GM23338 (cell line): ENCODE measurements around the gene MRGPRX3. TPM values are rescaled to one million over a fixed set of nuclear protein-coding genes. Genes with fewer than 3 reads are reported as not detected.

Source experiments
- ATAC-seq: fragments of 200-7000 bp; cut with Tn5 transposase; 3 replicates; pipeline ENCODE4 v1.9.1; 2020
- DNase-seq: peaks from one replicate; pipeline ENCODE4 v3.0.0-alpha.2; 2015; ENCODE audit warnings: low spot score
- H2AFZ ChIP-seq: fragments of 200-600 bp; sonication (generic); 2 replicates; pipeline ENCODE4 v1.8.0; 2016; ENCODE audit warnings: antibody characterized with exemption, mild to moderate bottlenecking, moderate library complexity
- H3F3A ChIP-seq: fragments of 200-600 bp; sonication (generic); replicated peaks from 2 replicates; pipeline ENCODE4 v1.8.0; 2017; ENCODE audit warnings: antibody characterized with exemption, mixed run types, low read depth
- H3K27ac ChIP-seq: fragments of 200-600 bp; sonication (generic); 2 replicates; pipeline ENCODE4 v1.6.1; 2016; ENCODE audit warnings: low read depth
- H3K27me3 ChIP-seq: fragments of 200-600 bp; sonication (generic); 2 replicates; pipeline ENCODE4 v1.8.0; 2016; ENCODE audit warnings: mild to moderate bottlenecking, mixed run types, moderate library complexity; ENCODE audit not compliant: insufficient read depth
- H3K36me3 ChIP-seq: fragments of 200-600 bp; sonication (generic); 2 replicates; pipeline ENCODE4 v1.8.0; 2016; ENCODE audit warnings: mild to moderate bottlenecking; ENCODE audit not compliant: insufficient read depth
- H3K4me1 ChIP-seq: fragments of 200-600 bp; sonication (generic); 2 replicates; pipeline ENCODE4 v1.8.0; 2016; ENCODE audit warnings: mild to moderate bottlenecking, moderate library complexity; ENCODE audit not compliant: insufficient read depth
- H3K4me2 ChIP-seq: fragments of 200-600 bp; sonication (generic); 2 replicates; pipeline ENCODE4 v1.7.1; 2017; ENCODE audit warnings: mixed run types
- H3K4me3 ChIP-seq: fragments of 200-600 bp; sonication (generic); 2 replicates; pipeline ENCODE4 v1.6.1; 2016; ENCODE audit warnings: mixed run types
- H3K79me2 ChIP-seq: fragments of 200-600 bp; sonication (generic); replicated peaks from 2 replicates; pipeline ENCODE4 v1.8.0; 2017; ENCODE audit warnings: mild to moderate bottlenecking; ENCODE audit not compliant: insufficient read depth
- H3K9me2 ChIP-seq: fragments of 200-600 bp; sonication (generic); 2 replicates; pipeline ENCODE4 v1.8.0; 2017; ENCODE audit not compliant: insufficient read depth
- H4K20me1 ChIP-seq: fragments of 200-600 bp; sonication (generic); replicated peaks from 2 replicates; pipeline ENCODE4 v1.8.0; 2017; ENCODE audit warnings: mild to moderate bottlenecking; ENCODE audit not compliant: insufficient read depth
- H3K27ac Mint-ChIP-seq: 2 replicates; pipeline ENCODE4 v1.8.0; 2020; ENCODE audit warnings: inconsistent platforms, mild to moderate bottlenecking, moderate library complexity, mixed read lengths
- H3K27me3 Mint-ChIP-seq: 3 replicates; pipeline ENCODE4 v1.8.0; 2022; ENCODE audit warnings: low read depth, mild to moderate bottlenecking, moderate library complexity, mixed read lengths, inconsistent platforms; ENCODE audit not compliant: insufficient read depth, poor library complexity
- H3K36me3 Mint-ChIP-seq: 3 replicates; pipeline ENCODE4 v1.8.0; 2021; ENCODE audit warnings: low read depth, mild to moderate bottlenecking, inconsistent platforms, moderate library complexity, mixed read lengths
- H3K4me1 Mint-ChIP-seq: 3 replicates; pipeline ENCODE4 v1.8.0; 2020; ENCODE audit warnings: mild to moderate bottlenecking, inconsistent platforms, mixed read lengths
- H3K4me3 Mint-ChIP-seq: 3 replicates; pipeline ENCODE4 v1.8.0; 2021; ENCODE audit warnings: moderate library complexity, mild to moderate bottlenecking, inconsistent platforms, mixed read lengths
- H3K9me3 Mint-ChIP-seq: 3 replicates; pipeline ENCODE4 v1.8.0; 2020; ENCODE audit warnings: moderate library complexity, mild to moderate bottlenecking, inconsistent platforms, mixed read lengths
- EZH2phosphoT487 ChIP-seq: fragments of 200-600 bp; sonication (generic); IDR thresholded peaks from one replicate; pipeline ENCODE4 v1.8.1; 2018; ENCODE audit warnings: antibody characterized with exemption; ENCODE audit not compliant: unreplicated experiment
- REST ChIP-seq: IDR thresholded peaks from one replicate; pipeline ENCODE4 v1.6.1; 2018; ENCODE audit warnings: antibody characterized with exemption; ENCODE audit not compliant: unreplicated experiment
- ZNF331 ChIP-seq: fragments of 250-450 bp; sonication (Bioruptor Pico); IDR thresholded peaks from 2 replicates; pipeline ENCODE4 v1.5.0; 2020; ENCODE audit warnings: low read depth, mild to moderate bottlenecking, moderate library complexity
- ZNF462 ChIP-seq: fragments of 250-450 bp; sonication (Bioruptor Pico); IDR thresholded peaks from 2 replicates; pipeline ENCODE4 v1.5.0; 2020; ENCODE audit warnings: mild to moderate bottlenecking, moderate library complexity
- polyA plus RNA-seq: library from polyadenylated mRNA; unstranded; fragments of >200 nt; fragmentation: Nextera tagmentation; extraction: Ambion mirVana; gene quantifications from 2 replicates; pipeline ENCODE4 v1.2.1, GENCODE V29; 2016
- total RNA-seq: library from RNA; depleted of rRNA; stranded (reverse); fragments of >200 nt; shearing (Covaris generic); gene quantifications from 2 replicates; pipeline ENCODE4 v1.2.3, GENCODE V29; 2014
- TF ChIP-seq, protein P1 (sequence below): IDR thresholded peaks from 2 replicates; pipeline ENCODE4 v1.6.1; 2016; ENCODE audit warnings: antibody characterized with exemption
- TF ChIP-seq, protein P2 (sequence below), 2 experiments: fragments of 200-600 bp in 1 of 2; sonication (generic) in 1 of 2; conservative IDR thresholded peaks; 2 replicates each; pipeline versions ENCODE4 v1.5.1 to v1.6.1; 2016 to 2017; ENCODE audit warnings: antibody characterized with exemption in 2 of 2, low read depth in 2 of 2, mild to moderate bottlenecking in 2 of 2, moderate library complexity in 1 of 2

Gene MRGPRX3
- total and polyA plus RNA-seq, 2 experiments from 2014 or later, result not detected

DNA sequence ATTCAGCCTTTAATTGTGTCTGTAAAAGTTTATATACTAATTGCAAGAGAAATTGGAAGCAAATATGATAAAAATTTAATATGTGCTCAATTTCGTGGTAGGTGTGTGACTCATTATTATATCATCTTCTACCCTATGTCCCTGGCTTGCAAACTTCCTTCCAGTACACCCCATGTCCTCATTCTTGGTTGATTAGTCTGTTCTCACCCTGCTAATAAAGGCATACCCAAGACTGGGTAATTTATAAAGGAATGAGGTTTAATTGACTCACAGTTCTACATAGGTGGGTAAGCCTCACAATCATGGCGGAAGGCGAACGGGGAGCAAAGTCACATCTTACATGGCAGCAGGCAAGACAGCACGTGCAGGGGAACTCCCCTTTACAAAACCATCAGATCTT, 11.9 kb downstream of the MRGPRX3 start (continued):
- TF ChIP-seq ZNF462 (CRISPR knock-in tag) (no peak), REST (no peak)

GRCh38 chr11:18145025-18145424, 12.7 kb downstream of the MRGPRX3 start:
- TF ChIP-seq, protein P1, sequence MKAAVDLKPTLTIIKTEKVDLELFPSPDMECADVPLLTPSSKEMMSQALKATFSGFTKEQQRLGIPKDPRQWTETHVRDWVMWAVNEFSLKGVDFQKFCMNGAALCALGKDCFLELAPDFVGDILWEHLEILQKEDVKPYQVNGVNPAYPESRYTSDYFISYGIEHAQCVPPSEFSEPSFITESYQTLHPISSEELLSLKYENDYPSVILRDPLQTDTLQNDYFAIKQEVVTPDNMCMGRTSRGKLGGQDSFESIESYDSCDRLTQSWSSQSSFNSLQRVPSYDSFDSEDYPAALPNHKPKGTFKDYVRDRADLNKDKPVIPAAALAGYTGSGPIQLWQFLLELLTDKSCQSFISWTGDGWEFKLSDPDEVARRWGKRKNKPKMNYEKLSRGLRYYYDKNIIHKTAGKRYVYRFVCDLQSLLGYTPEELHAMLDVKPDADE, result no peak
- TF ChIP-seq REST, result no peak
- TF ChIP-seq ZNF331 (CRISPR knock-in tag), result no peak
- TF ChIP-seq, protein P2, sequence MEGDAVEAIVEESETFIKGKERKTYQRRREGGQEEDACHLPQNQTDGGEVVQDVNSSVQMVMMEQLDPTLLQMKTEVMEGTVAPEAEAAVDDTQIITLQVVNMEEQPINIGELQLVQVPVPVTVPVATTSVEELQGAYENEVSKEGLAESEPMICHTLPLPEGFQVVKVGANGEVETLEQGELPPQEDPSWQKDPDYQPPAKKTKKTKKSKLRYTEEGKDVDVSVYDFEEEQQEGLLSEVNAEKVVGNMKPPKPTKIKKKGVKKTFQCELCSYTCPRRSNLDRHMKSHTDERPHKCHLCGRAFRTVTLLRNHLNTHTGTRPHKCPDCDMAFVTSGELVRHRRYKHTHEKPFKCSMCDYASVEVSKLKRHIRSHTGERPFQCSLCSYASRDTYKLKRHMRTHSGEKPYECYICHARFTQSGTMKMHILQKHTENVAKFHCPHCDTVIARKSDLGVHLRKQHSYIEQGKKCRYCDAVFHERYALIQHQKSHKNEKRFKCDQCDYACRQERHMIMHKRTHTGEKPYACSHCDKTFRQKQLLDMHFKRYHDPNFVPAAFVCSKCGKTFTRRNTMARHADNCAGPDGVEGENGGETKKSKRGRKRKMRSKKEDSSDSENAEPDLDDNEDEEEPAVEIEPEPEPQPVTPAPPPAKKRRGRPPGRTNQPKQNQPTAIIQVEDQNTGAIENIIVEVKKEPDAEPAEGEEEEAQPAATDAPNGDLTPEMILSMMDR (conservative IDR thresholded peaks at IDR 0.05; ENCODE audit: low read depth in 2 of 2), result peak; percentile 32 to 36; a peak in 3 of 4 replicates
- TF ChIP-seq EZH2phosphoT487, result no peak
- H3K4me1 Mint-ChIP-seq, result peaks cover 4% of the 10 kb centered on the region; the same call in 1 of the 3 replicates
- H3K36me3 Mint-ChIP-seq, result no peaks in the 10 kb centered on the region
- no peaks in the 10 kb centered on the region for H4K20me1 ChIP-seq
- no peak overlapping the region for H3K27ac Mint-ChIP-seq
- no peaks in the 10 kb centered on the region for H3K4me1 ChIP-seq
- H3K27ac ChIP-seq, result no peak overlapping the region
- no peaks in the 10 kb centered on the region for H3K9me3 Mint-ChIP-seq
- H2AFZ ChIP-seq, result no peak overlapping the region
- no peak overlapping the region for H3K4me2 ChIP-seq
- no peak overlapping the region for H3K4me3 ChIP-seq
- H3K27me3 ChIP-seq, result no peaks in the 10 kb centered on the region
- H3K27me3 Mint-ChIP-seq, result peaks cover 1% of the 10 kb centered on the region
- no peaks in the 10 kb centered on the region for H3K79me2 ChIP-seq
- DNase-seq, result no peak
- no peak for ATAC-seq
- no peaks in the 10 kb centered on the region for H3F3A ChIP-seq
- no peak overlapping the region for H3K4me3 Mint-ChIP-seq
- H3K36me3 ChIP-seq, result no peaks in the 10 kb centered on the region
- H3K9me2 ChIP-seq, result 0 out of 2 replicates have a peak, but pooled peaks cover 8% of the 10 kb centered on the region
